Testis (tissue), 3 donors: ENCODE data around the gene AMACR. TPM values are rescaled to one million over a fixed set of nuclear protein-coding genes. Genes with fewer than 3 reads are reported as not detected.

Experiments
- DNase-seq: peaks from one replicate; pipeline ENCODE4 v3.0.0-alpha.2; 2019
- H3K27ac ChIP-seq, 2 donors: fragments of 200-600 bp; sonication (generic); one replicate each; pipeline ENCODE4 v1.5.1; 2019
- H3K27me3 ChIP-seq: fragments of 200-600 bp; sonication (generic); one replicate; pipeline ENCODE4 v1.5.1; 2019
- H3K36me3 ChIP-seq: fragments of 200-600 bp; sonication (generic); one replicate; pipeline ENCODE4 v1.5.1; 2017; ENCODE audit warnings: low read depth; ENCODE audit errors: missing control alignments
- H3K4me1 ChIP-seq: fragments of 200-600 bp; sonication (generic); one replicate; pipeline ENCODE4 v1.5.1; 2019
- H3K4me3 ChIP-seq, 2 donors: fragments of 200-600 bp; sonication (generic); one replicate each; pipeline ENCODE4 v1.5.1; 2017 to 2019
- H3K9me3 ChIP-seq: fragments of 200-600 bp; sonication (generic); one replicate; pipeline ENCODE4 v1.5.1; 2017
- CTCF ChIP-seq, 3 experiments: fragments of 450-650 bp in 2 of 3; fragments of 200-600 bp in 1 of 3; sonication (generic) in 1 of 3; IDR thresholded peaks; one replicate each; pipeline ENCODE4 v1.5.1; 2016 to 2019; ENCODE audit warnings: antibody characterized with exemption in 3 of 3, mild to moderate bottlenecking in 2 of 3, moderate library complexity in 1 of 3
- POLR2A ChIP-seq: fragments of 450-650 bp; IDR thresholded peaks from one replicate; pipeline ENCODE4 v1.6.1; 2017; ENCODE audit warnings: antibody characterized with exemption, mild to moderate bottlenecking, moderate library complexity
- WGBS, 2 donors: methylation state at CpG; one replicate each; pipeline ENCODE4 v1.1.5; 2018; 5-methylcytosine and 5-hydroxymethylcytosine counted together
- intact Hi-C: fragments of 100-400 bp; cut with DNase I; formaldehyde crosslinking; loops from one replicate; pipeline ENCODE4 v1.15.1; 2023; ENCODE audit warnings: low total_unique reads
- polyA plus RNA-seq: library from polyadenylated mRNA; stranded (reverse); fragments of 350-450 nt; fragmentation: Illumina TruSeq; extraction: RNeasy Lipid Tissue Mini Kit (QIAGEN cat#74804); gene quantifications from one replicate; pipeline ENCODE4 v1.2.3, GENCODE V29; 2014; ENCODE audit warnings: low read depth, low replicate concordance; ENCODE audit not compliant: insufficient read depth
- total RNA-seq, 2 donors: library from RNA; depleted of rRNA; stranded (reverse); fragments of >200 nt; gene quantifications; one replicate each; pipeline ENCODE4 v1.2.3, GENCODE V29; 2016

AMACR gene
- total and polyA plus RNA-seq, 3 donors from 2014 or later = 6.9 to 12.6 (median 12.1) TPM

GRCh38 chr5:34022121-34022705 is 14.4 kb upstream of the AMACR start:
- no peaks in the 10 kb centered on the region for H3K9me3 ChIP-seq
- no peaks in the 10 kb centered on the region for H3K4me1 ChIP-seq
- H3K4me3 ChIP-seq = no peak overlapping the region
- intact Hi-C loops = no loop called here
- no peaks in the 10 kb centered on the region for H3K27me3 ChIP-seq
- no peaks in the 10 kb centered on the region for H3K36me3 ChIP-seq
- 25 to 48% methylated on average over 2 of the region's 2 CpGs for WGBS, 2 donors
- TF ChIP-seq CTCF (IDR thresholded peaks at IDR 0.05) (no peak), POLR2A (no peak)
- no peak for DNase-seq
- H3K27ac ChIP-seq = no peak overlapping the region

- Histone ChIP-seq H3K36me3 (no peaks in the 10 kb centered on the region), H3K9me3 (no peaks in the 10 kb centered on the region), H3K27ac (no peak overlapping the region), H3K27me3 (no peaks in the 10 kb centered on the region), H3K4me3 (no peak overlapping the region), H3K4me1 (no peaks in the 10 kb centered on the region)
- DNase-seq = no peak
- intact Hi-C loops = no loop called here
- 71 to 86% methylated on average over 2 of the region's 2 CpGs for WGBS, 2 donors
- TF ChIP-seq CTCF (IDR thresholded peaks at IDR 0.05) (no peak), POLR2A (no peak)
Measured at GRCh38 chr5:34021334-34021733, 13.5 kb upstream of the AMACR start.

- Histone ChIP-seq H3K4me1 (no peaks in the 10 kb centered on the region), H3K4me3 (no peak overlapping the region), H3K27me3 (no peaks in the 10 kb centered on the region), H3K9me3 (no peaks in the 10 kb centered on the region), H3K27ac (no peak overlapping the region), H3K36me3 (no peaks in the 10 kb centered on the region)
- intact Hi-C loops = no loop called here
- TF ChIP-seq POLR2A = no peak
- no peak for TF ChIP-seq CTCF (IDR thresholded peaks at IDR 0.05)
- DNase-seq = no peak
- 100% methylated on average over 1 of the region's 1 CpG for WGBS, 2 donors
Measured at GRCh38 chr5:34020726-34021125, 12.9 kb upstream of the AMACR start.

GRCh38 chr5:34017254-34017653 is 9.4 kb upstream of the AMACR start:
- no peaks in the 10 kb centered on the region for H3K4me1 ChIP-seq
- H3K9me3 ChIP-seq = no peaks in the 10 kb centered on the region
- H3K4me3 ChIP-seq = no peak overlapping the region
- 93 to 100% methylated on average over 2 of the region's 2 CpGs for WGBS, 2 donors
- H3K27ac ChIP-seq = no peak overlapping the region
- H3K27me3 ChIP-seq = no peaks in the 10 kb centered on the region
- TF ChIP-seq POLR2A = no peak
- no peak for TF ChIP-seq CTCF (IDR thresholded peaks at IDR 0.05)
- no peak for DNase-seq
- no peaks in the 10 kb centered on the region for H3K36me3 ChIP-seq
- intact Hi-C loops = no loop called here

GRCh38 chr5:34016750-34017149 is 8.9 kb upstream of the AMACR start:
- no peak for DNase-seq
- intact Hi-C loops = no loop called here
- WGBS, 2 donors = 89 to 93% methylated on average over 2 of the region's 2 CpGs
- H3K36me3 ChIP-seq = no peaks in the 10 kb centered on the region
- no peak overlapping the region for H3K27ac ChIP-seq
- H3K4me1 ChIP-seq = no peaks in the 10 kb centered on the region
- no peak overlapping the region for H3K4me3 ChIP-seq
- TF ChIP-seq POLR2A (no peak), CTCF (IDR thresholded peaks at IDR 0.05) (no peak)
- H3K9me3 ChIP-seq = no peaks in the 10 kb centered on the region
- H3K27me3 ChIP-seq = no peaks in the 10 kb centered on the region
